ENCODE data around the gene ZNF33A.

- TF ChIP-seq CTCF (IDR thresholded peaks at IDR 0.05) (no peak), POLR2A (IDR thresholded peaks at IDR 0.05) (no peak)
Measured at GRCh38 chr10:37991655-37992054, 18.8 kb upstream of the ZNF33A start.
